KMS-11 (cell line): Measurements from ENCODE around the gene GRID1.

Experiments
- H2AFZ ChIP-seq: fragments of 200-600 bp; sonication (generic); 2 replicates; pipeline ENCODE4 v1.6.1; 2016; ENCODE audit warnings: antibody characterized with exemption, mixed run types, low read depth
- H3K27ac ChIP-seq: fragments of 200-600 bp; sonication (generic); 2 replicates; pipeline ENCODE4 v1.6.1; 2016; ENCODE audit warnings: mild to moderate bottlenecking, mixed run types
- H3K27me3 ChIP-seq: fragments of 200-600 bp; sonication (generic); 2 replicates; pipeline ENCODE4 v1.6.1; 2017; ENCODE audit warnings: mild to moderate bottlenecking, low read depth, mixed run types, moderate library complexity; ENCODE audit not compliant: insufficient read depth
- H3K36me3 ChIP-seq: fragments of 200-600 bp; sonication (generic); 2 replicates; pipeline ENCODE4 v1.6.1; 2017; ENCODE audit warnings: mild to moderate bottlenecking, mixed run types; ENCODE audit not compliant: insufficient read depth
- H3K4me1 ChIP-seq: fragments of 200-600 bp; sonication (generic); 2 replicates; pipeline ENCODE4 v1.6.1; 2016; ENCODE audit warnings: mild to moderate bottlenecking, low read depth, mixed run types; ENCODE audit not compliant: poor library complexity, severe bottlenecking
- H3K4me2 ChIP-seq: fragments of 200-600 bp; sonication (generic); 2 replicates; pipeline ENCODE4 v1.7.0; 2016; ENCODE audit warnings: mild to moderate bottlenecking, mixed run types
- H3K4me3 ChIP-seq: fragments of 200-600 bp; sonication (generic); IDR thresholded peaks from 2 replicates; pipeline ENCODE4 v1.6.1; 2017; ENCODE audit warnings: low read depth, low read length, mixed read lengths; ENCODE audit not compliant: insufficient read depth
- H3K79me2 ChIP-seq: fragments of 200-600 bp; sonication (generic); 2 replicates; pipeline ENCODE4 v1.6.1; 2016; ENCODE audit warnings: low read depth, mixed run types; ENCODE audit not compliant: insufficient read depth
- H3K9ac ChIP-seq: fragments of 200-600 bp; sonication (generic); 2 replicates; pipeline ENCODE4 v1.6.1; 2016; ENCODE audit warnings: mild to moderate bottlenecking, mixed run types
- H4K20me1 ChIP-seq: fragments of 200-600 bp; sonication (generic); 2 replicates; pipeline ENCODE4 v1.6.1; 2016; ENCODE audit warnings: mild to moderate bottlenecking, mixed run types; ENCODE audit not compliant: insufficient read depth
- TF ChIP-seq, protein P1 (sequence below): fragments of 200-600 bp; sonication (generic); conservative IDR thresholded peaks from 2 replicates; pipeline ENCODE4 v1.6.1; 2017; ENCODE audit warnings: low read depth, mild to moderate bottlenecking, antibody characterized with exemption, low read length, moderate library complexity, mixed read lengths

The GRID1 gene

DNA sequence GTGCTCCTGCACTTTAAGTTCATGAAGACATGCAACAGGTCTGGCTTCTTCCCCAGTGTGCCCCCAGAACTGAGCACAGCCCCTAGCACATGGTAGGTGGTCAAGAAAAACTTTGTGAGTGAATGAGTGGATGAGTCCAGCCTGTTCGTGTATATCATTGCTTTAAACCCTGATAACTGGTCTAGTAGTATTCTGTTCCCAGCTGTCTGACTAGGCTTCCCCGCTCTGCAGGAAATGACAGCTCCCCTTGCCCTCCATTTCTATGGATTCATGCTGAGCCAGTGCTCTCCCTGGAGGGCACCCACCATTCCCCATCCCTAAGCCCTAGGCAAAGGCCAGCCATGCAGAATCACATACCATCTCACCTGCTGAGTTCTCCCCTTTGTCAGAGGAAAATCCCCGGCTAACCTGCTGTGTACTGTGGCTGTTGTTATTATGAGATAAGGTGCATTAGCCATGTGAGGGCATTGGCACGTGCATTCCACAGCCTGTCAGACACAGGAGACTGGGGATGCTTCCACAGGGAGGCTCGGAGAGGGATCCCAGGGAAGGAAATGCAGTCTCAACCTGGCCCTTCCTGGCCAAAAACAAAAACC lies 698.9 kb downstream of the GRID1 start:
- no peaks in the 10 kb centered on the region for H3K27me3 ChIP-seq
- TF ChIP-seq, protein P1, sequence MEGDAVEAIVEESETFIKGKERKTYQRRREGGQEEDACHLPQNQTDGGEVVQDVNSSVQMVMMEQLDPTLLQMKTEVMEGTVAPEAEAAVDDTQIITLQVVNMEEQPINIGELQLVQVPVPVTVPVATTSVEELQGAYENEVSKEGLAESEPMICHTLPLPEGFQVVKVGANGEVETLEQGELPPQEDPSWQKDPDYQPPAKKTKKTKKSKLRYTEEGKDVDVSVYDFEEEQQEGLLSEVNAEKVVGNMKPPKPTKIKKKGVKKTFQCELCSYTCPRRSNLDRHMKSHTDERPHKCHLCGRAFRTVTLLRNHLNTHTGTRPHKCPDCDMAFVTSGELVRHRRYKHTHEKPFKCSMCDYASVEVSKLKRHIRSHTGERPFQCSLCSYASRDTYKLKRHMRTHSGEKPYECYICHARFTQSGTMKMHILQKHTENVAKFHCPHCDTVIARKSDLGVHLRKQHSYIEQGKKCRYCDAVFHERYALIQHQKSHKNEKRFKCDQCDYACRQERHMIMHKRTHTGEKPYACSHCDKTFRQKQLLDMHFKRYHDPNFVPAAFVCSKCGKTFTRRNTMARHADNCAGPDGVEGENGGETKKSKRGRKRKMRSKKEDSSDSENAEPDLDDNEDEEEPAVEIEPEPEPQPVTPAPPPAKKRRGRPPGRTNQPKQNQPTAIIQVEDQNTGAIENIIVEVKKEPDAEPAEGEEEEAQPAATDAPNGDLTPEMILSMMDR: no peak
- H3K79me2 ChIP-seq: no peaks in the 10 kb centered on the region
- no peak overlapping the region for H3K4me3 ChIP-seq
- no peak overlapping the region for H3K27ac ChIP-seq
- no peaks in the 10 kb centered on the region for H3K36me3 ChIP-seq
- no peak overlapping the region for H2AFZ ChIP-seq
- H3K9ac ChIP-seq: no peak overlapping the region
- H3K4me2 ChIP-seq: no peak overlapping the region
- no peaks in the 10 kb centered on the region for H4K20me1 ChIP-seq
- no peaks in the 10 kb centered on the region for H3K4me1 ChIP-seq

DNA sequence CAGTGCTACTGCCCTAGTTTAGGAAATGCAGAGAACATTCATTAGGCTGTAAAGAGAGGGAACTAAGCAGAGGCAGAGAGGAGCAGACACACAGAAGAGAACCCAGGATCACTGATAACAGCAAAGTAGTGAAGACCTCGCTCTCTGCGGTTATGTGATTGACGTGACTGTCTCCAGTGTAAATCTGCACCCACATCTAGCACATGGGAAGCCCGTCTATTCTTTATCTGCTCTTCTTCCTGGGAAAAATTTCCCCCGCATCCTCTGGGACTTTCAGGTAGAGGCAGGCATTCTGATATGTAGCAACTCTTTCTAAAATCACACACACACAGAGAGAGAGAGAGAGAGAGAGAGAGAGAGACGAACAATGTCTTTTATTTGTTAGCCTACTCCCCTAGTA lies 699.6 kb downstream of the GRID1 start:
- Histone ChIP-seq H4K20me1 (no peaks in the 10 kb centered on the region), H2AFZ (no peak overlapping the region), H3K27ac (no peak overlapping the region), H3K4me3 (no peak overlapping the region), H3K36me3 (no peaks in the 10 kb centered on the region), H3K9ac (no peak overlapping the region), H3K4me1 (no peaks in the 10 kb centered on the region), H3K4me2 (no peak overlapping the region), H3K27me3 (no peaks in the 10 kb centered on the region), H3K79me2 (no peaks in the 10 kb centered on the region)
- TF ChIP-seq, protein P1: no peak

DNA sequence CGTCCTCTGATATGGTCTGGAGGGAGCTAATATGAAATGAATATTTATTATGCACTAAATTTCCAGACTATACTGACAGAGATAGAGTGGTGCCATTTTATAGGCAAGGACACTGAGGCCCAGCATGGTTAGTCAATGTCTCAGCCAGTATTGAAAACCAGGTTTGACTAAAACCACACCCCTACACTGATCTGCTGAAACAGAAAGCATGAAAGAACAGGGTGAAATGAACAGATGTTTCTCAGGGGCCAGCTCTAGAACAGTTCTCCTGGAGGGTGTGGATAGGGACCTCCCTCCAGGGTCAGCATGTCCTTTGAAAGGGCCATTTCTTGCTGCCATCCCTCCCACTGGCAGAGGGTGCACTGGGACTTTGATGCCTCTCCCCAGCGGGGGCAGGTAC lies 700.5 kb downstream of the GRID1 start:
- Histone ChIP-seq H2AFZ (no peak overlapping the region), H3K9ac (no peak overlapping the region), H3K4me3 (no peak overlapping the region), H3K27ac (no peak overlapping the region), H3K27me3 (no peaks in the 10 kb centered on the region), H3K79me2 (no peaks in the 10 kb centered on the region), H3K36me3 (no peaks in the 10 kb centered on the region), H3K4me1 (no peaks in the 10 kb centered on the region), H3K4me2 (no peak overlapping the region), H4K20me1 (no peaks in the 10 kb centered on the region)
- TF ChIP-seq, protein P1: no peak

DNA sequence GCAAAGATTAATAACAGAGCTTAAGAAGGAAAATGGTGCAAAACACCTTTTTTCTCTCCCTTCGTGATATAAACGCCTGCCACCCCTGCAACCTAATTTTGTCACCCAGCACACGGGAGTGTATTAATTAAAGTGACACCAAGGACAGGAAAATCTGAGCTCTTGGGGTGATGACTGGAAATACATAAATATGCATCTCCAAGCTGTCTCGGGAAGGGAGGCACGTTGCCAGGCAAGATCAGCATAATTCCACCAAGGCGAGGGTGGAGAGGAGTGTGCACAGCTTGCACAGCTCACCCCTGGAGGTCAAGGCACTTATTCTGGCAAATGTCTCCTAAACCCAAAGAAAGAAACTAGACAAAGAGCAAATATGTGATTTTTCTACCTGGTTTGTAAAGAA lies 700.9 kb downstream of the GRID1 start:
- H3K4me3 ChIP-seq: no peak overlapping the region
- H3K36me3 ChIP-seq: no peaks in the 10 kb centered on the region
- H3K4me2 ChIP-seq: no peak overlapping the region
- no peaks in the 10 kb centered on the region for H3K4me1 ChIP-seq
- H3K79me2 ChIP-seq: no peaks in the 10 kb centered on the region
- no peak overlapping the region for H2AFZ ChIP-seq
- no peaks in the 10 kb centered on the region for H3K27me3 ChIP-seq
- H3K27ac ChIP-seq: no peak overlapping the region
- TF ChIP-seq, protein P1: no peak
- no peak overlapping the region for H3K9ac ChIP-seq
- H4K20me1 ChIP-seq: no peaks in the 10 kb centered on the region

DNA sequence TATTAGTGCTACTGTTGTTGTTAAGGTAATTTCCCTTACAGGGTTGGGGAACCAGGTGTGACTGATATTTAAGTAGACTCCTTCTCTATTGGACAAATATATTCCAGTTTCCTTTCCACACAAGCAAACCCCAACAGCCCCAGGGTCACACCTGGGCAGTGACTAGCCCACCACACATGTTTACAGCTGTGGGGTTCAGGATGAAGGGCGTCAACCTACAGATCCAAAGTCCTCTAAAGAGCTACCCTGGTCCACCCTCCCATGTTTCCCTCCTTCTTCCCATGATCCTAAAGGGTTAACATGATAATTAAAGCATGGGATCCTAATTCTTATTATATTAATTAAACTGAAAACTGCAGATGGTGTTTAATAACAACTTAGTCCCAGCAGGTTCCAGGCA lies 701.5 kb downstream of the GRID1 start:
- no peaks in the 10 kb centered on the region for H3K4me1 ChIP-seq
- no peak overlapping the region for H3K4me3 ChIP-seq
- no peak overlapping the region for H3K4me2 ChIP-seq
- no peaks in the 10 kb centered on the region for H3K36me3 ChIP-seq
- no peaks in the 10 kb centered on the region for H3K79me2 ChIP-seq
- no peaks in the 10 kb centered on the region for H4K20me1 ChIP-seq
- no peak overlapping the region for H3K9ac ChIP-seq
- no peak overlapping the region for H2AFZ ChIP-seq
- TF ChIP-seq, protein P1: no peak
- no peak overlapping the region for H3K27ac ChIP-seq
- H3K27me3 ChIP-seq: no peaks in the 10 kb centered on the region
